GM18868 (cell line): ENCODE measurements around the gene OR6T1.

ENCODE experiments used
- ATAC-seq: cut with Tn5 transposase; IDR thresholded peaks from one replicate; pipeline ENCODE4 v1.9.1; 2021; ENCODE audit warnings: mild to moderate bottlenecking, moderate library complexity; ENCODE audit not compliant: unreplicated experiment

OR6T1 gene, protein sequence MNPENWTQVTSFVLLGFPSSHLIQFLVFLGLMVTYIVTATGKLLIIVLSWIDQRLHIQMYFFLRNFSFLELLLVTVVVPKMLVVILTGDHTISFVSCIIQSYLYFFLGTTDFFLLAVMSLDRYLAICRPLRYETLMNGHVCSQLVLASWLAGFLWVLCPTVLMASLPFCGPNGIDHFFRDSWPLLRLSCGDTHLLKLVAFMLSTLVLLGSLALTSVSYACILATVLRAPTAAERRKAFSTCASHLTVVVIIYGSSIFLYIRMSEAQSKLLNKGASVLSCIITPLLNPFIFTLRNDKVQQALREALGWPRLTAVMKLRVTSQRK

GRCh38 chr11:123943738-123944137, at the start of gene OR6T1:
Gene OR6T1 (minus strand): TSS chr11:123943838. CDS start chr11:123943838, 0 bp downstream.
- no peak for ATAC-seq

- no peak for ATAC-seq
Observed at GRCh38 chr11:123979311-123979710, 35.7 kb upstream of the OR6T1 start.

GRCh38 chr11:123977731-123978347, 34.2 kb upstream of the OR6T1 start, which contains the start of gene OR10S1:
Gene OR10S1 (minus strand): TSS chr11:123977781. CDS start chr11:123977664, 117 bp downstream.
- no peak for ATAC-seq

- ATAC-seq = no peak
Observed at GRCh38 chr11:123976770-123977560, 33.3 kb upstream of the OR6T1 start.

- ATAC-seq = no peak
Observed at GRCh38 chr11:123973816-123974215, 30.2 kb upstream of the OR6T1 start.

- ATAC-seq = no peak
Observed at GRCh38 chr11:123956752-123957151, 13.1 kb upstream of the OR6T1 start.

DNA sequence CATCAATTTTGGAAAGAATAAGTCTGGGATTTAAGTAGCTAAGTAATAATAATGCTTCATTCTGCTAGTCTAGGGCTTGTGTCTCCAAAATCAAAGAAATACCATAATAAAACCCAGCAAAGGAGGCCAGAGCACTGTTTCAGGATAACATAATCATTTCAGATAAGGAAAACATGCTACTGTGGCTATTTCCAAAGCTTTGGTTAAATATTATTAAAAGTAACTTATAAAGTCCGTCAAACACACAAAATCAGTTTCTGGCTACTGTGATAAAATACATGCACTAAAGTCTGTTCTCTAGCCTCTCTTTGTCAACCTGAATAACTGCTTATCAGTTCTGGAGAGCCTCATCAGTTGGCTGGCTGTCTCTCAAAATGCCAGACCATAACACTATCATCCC, 1.5 kb upstream of the OR6T1 start:
- ATAC-seq = no peak

- no peak for ATAC-seq
Observed at GRCh38 chr11:123942413-123942812, 1.2 kb downstream of the OR6T1 start.

DNA sequence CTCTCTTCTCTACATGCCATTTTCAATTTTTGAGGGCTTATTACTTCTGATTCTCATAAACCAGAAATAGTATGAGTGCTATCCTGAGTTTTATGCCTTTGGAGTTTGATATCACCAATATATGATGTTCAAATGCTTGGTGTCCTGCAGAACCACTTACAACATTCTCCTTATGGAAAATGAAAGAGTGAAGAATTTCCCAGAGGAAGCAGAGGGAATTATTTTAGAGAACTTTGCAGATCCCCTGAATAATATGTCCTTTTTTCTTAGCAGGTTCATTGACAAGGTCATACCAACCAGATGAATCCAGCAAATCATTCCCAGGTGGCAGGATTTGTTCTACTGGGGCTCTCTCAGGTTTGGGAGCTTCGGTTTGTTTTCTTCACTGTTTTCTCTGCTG, 4.3 kb downstream of the OR6T1 start, which contains the start of gene OR4D5:
TSS of gene OR4D5 (plus strand) at position 301 of the 400 bp plus-strand sequence. CDS start at position 301, 0 bp downstream.
- ATAC-seq = no peak

- ATAC-seq = peak; percentile 41
Observed at GRCh38 chr11:123924027-123924426, 19.6 kb downstream of the OR6T1 start.

DNA sequence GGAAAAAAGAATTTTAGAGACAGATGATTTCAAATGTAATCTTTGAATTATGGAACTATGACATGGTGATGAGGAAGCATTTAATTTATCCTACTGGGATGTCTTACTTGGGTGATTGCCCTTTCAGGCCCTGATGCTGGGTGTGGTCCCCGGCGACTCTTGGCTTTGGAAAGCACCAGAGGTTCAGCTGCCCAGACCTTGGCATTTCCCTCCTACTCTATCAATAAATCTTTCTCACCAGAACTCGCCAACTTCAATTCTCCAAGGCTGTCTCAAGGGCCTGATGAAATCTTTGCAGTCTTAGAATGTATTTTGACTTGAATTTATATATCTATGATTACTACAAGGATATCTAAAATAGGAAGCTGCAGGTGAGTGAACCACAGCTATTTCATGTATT, 22.7 kb downstream of the OR6T1 start:
- no peak for ATAC-seq

DNA sequence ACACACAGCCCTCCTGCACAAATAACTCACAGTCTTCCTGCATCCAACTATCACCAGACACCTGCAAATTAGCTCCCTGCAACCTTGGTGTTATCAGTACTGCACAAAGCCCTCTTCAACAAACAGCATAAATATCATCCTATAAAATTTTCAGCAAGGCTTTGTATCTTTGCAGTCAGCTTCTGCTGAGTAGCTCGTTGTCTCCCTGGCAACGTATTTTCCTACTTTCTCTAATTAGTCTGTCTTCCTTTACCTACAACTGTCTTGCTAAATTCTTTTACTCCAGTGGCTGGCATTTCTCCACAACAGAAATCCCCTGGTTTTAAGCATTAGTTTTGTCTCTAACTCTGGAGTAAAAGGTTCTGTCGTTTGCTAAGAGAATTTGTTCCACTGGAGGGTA, 37.8 kb downstream of the OR6T1 start:
- ATAC-seq = no peak

DNA sequence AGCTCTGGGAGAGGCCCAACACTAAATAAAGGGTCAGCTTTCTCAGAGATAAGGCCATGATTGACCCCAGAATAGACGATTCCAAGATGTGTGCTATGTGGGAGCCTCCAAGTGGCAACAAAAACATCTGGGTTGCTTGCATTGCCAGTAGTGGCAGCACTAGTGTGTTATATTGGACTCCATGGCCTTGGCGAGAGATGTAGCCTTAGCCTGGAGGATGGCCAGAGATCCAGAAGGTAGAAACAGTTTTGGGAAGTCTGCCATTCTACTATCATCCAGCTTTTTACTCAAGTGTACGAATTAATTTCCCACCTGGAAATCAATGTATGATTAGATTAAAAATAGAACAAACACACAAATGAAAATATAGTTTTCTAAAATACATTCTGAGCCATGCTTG, 38.7 kb downstream of the OR6T1 start:
- ATAC-seq = no peak

- peak; percentile 90 for ATAC-seq
Observed at GRCh38 chr11:123903932-123904331, 39.7 kb downstream of the OR6T1 start.

DNA sequence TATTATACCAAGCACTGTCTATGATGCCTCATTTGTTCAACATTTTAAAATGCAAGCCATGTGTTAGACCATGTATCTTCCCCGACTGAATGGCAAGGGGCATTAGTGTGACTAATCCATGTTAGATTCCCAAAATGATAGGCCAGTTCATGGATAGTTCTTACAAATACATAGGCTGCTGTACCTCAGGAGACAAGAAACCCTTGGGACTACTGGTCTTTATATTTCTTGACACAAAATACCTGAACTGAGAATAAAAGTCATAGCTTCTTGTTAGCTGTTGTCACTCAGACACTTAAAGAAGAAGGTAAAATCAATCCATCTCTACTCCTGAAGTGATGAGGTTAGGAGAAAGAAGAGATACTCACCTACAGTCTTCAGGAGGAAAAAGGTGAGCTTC, 41.8 kb downstream of the OR6T1 start, which contains the start of gene OR8D4:
TSS of gene OR8D4 (plus strand) at position 301 of the 400 bp plus-strand sequence. CDS start 4,265 bp downstream, outside the sequence.
- ATAC-seq = no peak

DNA sequence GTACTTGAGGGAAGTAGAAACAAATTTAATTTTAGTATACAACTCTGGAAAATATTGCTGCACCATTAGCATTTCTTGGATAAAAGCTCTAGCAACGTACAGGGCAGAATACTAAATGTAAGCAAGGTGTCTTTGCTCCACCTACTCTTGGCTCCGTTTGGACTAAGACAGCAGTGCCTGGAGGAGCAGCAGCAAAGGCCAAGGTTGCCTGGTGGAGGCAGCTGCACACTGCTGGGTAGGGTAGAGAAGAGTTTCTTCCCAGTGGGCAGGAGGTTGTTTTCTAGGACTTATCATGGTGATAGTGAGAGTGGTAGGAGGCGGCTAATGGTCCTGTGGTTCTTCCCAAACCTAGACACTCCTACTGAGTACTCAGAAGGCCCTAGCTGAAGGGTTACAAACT, 43.8 kb downstream of the OR6T1 start:
- no peak for ATAC-seq
